HL-60 (cell line): ENCODE results near the gene RBFOX1.

Experiments used
- CTCF ChIP-seq: IDR thresholded peaks from one replicate; pipeline ENCODE4 v1.5.1; 2011; ENCODE audit warnings: low read length, control low read depth, inconsistent platforms; ENCODE audit not compliant: insufficient read depth
- GABPA ChIP-seq: IDR thresholded peaks from 2 replicates; pipeline ENCODE4 v1.6.1; 2012; ENCODE audit warnings: low read depth
- POLR2AphosphoS5 ChIP-seq: IDR thresholded peaks from 2 replicates; pipeline ENCODE4 v1.6.1; 2012; ENCODE audit warnings: low read depth
- REST ChIP-seq: IDR thresholded peaks from 2 replicates; pipeline ENCODE4 v1.6.1; 2012; ENCODE audit warnings: low read depth; ENCODE audit not compliant: insufficient replicate concordance
- SPI1 ChIP-seq: IDR thresholded peaks from 2 replicates; pipeline ENCODE4 v1.6.1; 2012; ENCODE audit warnings: low read depth, mild to moderate bottlenecking, borderline replicate concordance

- no peak for TF ChIP-seq CTCF
- TF ChIP-seq POLR2AphosphoS5: no peak
- no peak for TF ChIP-seq REST
- TF ChIP-seq GABPA: peak; percentile 64
- TF ChIP-seq SPI1: no peak
These were observed 180.8 kb downstream of the RBFOX1 start for GRCh38 chr16:7513429-7513828.
